Skeletal muscle tissue (tissue), 4 donors: Measurements from ENCODE around the gene PGP. TPM values are rescaled to one million over a fixed set of nuclear protein-coding genes. Genes with fewer than 3 reads are reported as not detected.
"Not testable (repeated sequence)": the region's sequence is repeated elsewhere in the genome, so short reads cannot be mapped to it uniquely, and the experiment has no call there.

Source experiments
- H3K27ac ChIP-seq: one replicate; pipeline ENCODE4 v1.7.0; 2013; ENCODE audit warnings: mild to moderate bottlenecking, low read depth, low read length, inconsistent platforms
- H3K27me3 ChIP-seq, 3 donors: one replicate each; pipeline ENCODE4 v1.7.0; 2013; ENCODE audit warnings: low read length in 3 of 3; ENCODE audit not compliant: control insufficient read depth in 3 of 3, insufficient read depth in 3 of 3
- H3K36me3 ChIP-seq, 3 donors: one replicate each; pipeline ENCODE4 v1.7.0; 2013; ENCODE audit warnings: low read length in 3 of 3; ENCODE audit not compliant: control insufficient read depth in 3 of 3, insufficient read depth in 3 of 3
- H3K4me1 ChIP-seq, 3 donors: one replicate each; pipeline ENCODE4 v1.7.0; 2013; ENCODE audit warnings: low read length in 3 of 3, mild to moderate bottlenecking in 3 of 3; ENCODE audit not compliant: control insufficient read depth in 3 of 3, insufficient read depth in 3 of 3
- H3K4me3 ChIP-seq, 3 donors: one replicate each; pipeline ENCODE4 v1.7.0; 2013; ENCODE audit warnings: low read length in 3 of 3
- H3K9ac ChIP-seq, 3 donors: one replicate each; pipeline ENCODE4 v1.7.0; 2013; ENCODE audit warnings: low read length in 3 of 3, mild to moderate bottlenecking in 3 of 3, moderate library complexity in 2 of 3, low read depth in 1 of 3
- H3K9me3 ChIP-seq, 3 donors: one replicate each; pipeline ENCODE4 v1.7.0; 2013; ENCODE audit warnings: low read length in 3 of 3; ENCODE audit not compliant: control insufficient read depth in 3 of 3
- total RNA-seq: library from RNA; depleted of rRNA; stranded (reverse); fragments of >200 nt; gene quantifications from one replicate; pipeline ENCODE4 v1.2.3, GENCODE V29; 2014
- donor health status: Osteomylitis.

Gene PGP
- total RNA-seq, 1 donor from 2014 or later, result 9.9 TPM

GRCh38 chr16:2250652-2251295 is 36.1 kb upstream of the PGP start:
- peak overlapping the region; percentile 80 to 92 (median 84) for H3K9ac ChIP-seq
- peak overlapping the region; percentile 77 to 80 (median 79) for H3K4me3 ChIP-seq
- peak overlapping the region; percentile 78 for H3K27ac ChIP-seq
- no peaks in the 10 kb centered on the region for H3K9me3 ChIP-seq
- H3K36me3 ChIP-seq, result peaks cover 28 to 41% (median 34%) of the 10 kb centered on the region in 3 donors
- peaks cover 12 to 16% (median 14%) of the 10 kb centered on the region in 3 donors for H3K4me1 ChIP-seq
- no peaks in the 10 kb centered on the region for H3K27me3 ChIP-seq

DNA sequence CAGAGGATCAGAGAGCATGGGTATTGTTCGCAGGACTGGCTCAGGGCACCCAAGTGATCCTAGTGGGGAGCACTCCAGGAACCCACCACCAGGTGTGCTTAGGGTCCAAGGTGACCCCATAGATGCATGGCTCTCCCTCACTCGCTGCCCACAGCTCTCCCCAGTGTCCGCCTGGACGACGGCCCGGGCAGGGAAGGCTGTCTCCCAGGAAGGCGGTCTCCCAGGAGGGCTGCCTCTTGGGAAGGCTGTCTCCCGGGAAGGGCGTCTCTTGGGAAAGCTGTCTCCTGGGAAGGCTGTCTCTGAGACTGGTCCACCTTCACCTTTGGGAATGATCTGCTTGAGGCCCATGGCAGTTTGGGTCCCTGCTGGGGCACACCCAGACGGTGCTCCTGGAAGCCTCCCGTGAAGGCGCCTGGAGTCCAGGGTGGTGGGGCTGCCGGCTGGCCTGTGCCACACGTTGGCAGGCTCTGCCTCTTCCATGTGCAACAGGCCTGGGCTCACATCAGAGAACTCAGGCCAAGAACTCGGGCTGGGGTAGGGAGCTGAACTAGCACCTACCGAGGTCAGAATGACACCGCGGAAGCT is 31.8 kb upstream of the PGP start:
- Histone ChIP-seq H3K36me3 (peaks cover 48 to 49% (median 48%) of the 10 kb centered on the region in 3 donors), H3K9me3 (no peaks in the 10 kb centered on the region)

DNA sequence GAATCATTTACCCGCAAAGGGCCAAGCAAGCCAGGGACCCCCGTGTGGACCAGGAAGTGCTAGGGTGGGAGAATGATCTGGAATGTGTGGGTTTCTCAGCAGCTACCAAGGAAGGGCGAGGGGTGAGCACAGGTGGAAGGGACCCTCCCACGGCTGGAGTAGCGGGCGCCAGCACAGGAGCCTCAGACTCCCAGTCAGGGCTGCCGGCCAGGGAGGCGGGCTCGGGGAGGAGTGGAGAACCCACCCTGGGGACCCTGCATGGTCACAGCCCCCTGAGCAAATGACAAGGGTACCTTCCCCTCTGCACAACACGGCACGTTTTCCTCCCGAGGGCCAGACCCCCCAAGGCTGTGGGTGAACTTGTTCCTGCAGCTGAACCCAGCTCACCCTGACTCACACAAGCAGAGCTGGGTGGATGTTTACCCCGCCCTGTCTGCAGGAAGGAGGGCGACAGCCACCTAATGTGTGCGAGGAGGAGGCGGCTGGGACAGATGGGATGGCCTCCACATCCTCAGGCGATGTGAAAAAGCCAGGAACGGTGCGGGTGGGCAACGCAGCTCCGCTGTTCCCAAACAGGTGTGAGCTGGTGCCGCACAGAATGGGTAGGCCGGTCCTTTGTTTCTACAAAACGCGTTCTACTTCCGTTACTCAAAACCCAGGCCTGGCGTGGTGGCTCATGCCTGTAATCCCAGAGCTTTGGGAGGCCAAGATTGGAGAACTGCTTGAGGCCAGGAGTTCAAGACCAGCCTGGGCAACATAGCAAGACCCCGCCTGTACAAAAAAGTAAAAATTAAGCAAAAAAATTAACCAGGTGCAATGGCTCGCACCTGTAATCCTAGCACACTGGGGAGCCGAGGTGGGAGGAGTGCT is 30.5 kb upstream of the PGP start:
- H3K4me1 ChIP-seq, result peaks cover under 1 to 2% (median 1%) of the 10 kb centered on the region in 3 donors
- no peaks in the 10 kb centered on the region for H3K27me3 ChIP-seq

More for the DNA sequence above, 31.8 kb upstream of the PGP start:
- H3K4me1 ChIP-seq, result peaks cover 4 to 7% (median 7%) of the 10 kb centered on the region in 3 donors
- no peaks in the 10 kb centered on the region for H3K27me3 ChIP-seq
- no peak overlapping the region for H3K9ac ChIP-seq
- no peak overlapping the region for H3K27ac ChIP-seq
- H3K4me3 ChIP-seq, result no peak overlapping the region

DNA sequence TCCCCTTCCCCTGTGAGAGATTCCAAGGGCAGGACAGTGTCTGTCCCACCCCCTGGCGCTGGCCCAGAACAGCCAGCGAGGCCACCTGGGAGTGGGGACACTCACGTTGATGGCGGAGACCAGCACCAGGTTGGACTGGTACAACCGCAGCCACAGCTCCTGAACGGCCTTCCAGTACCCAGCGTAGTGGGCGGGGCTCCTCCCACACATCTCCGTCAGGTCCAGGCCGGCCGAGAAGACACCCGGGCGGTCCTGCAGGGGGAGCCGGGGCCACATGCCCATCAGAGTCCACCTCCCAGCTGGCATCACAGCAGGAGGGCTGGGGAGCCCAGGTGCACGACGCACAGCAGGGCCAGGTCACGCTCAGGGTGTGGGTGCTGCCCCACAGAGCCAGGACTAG is 29.7 kb upstream of the PGP start:
- peaks cover 53 to 57% (median 55%) of the 10 kb centered on the region in 3 donors for H3K36me3 ChIP-seq
- no peaks in the 10 kb centered on the region for H3K27me3 ChIP-seq

More for the DNA sequence above, 30.5 kb upstream of the PGP start:
- H3K36me3 ChIP-seq, result peaks cover 48 to 52% (median 48%) of the 10 kb centered on the region in 3 donors
- no peak overlapping the region for H3K27ac ChIP-seq
- no peak overlapping the region for H3K4me3 ChIP-seq
- H3K9me3 ChIP-seq, result no peaks in the 10 kb centered on the region
- H3K9ac ChIP-seq, result no peak overlapping the region

DNA sequence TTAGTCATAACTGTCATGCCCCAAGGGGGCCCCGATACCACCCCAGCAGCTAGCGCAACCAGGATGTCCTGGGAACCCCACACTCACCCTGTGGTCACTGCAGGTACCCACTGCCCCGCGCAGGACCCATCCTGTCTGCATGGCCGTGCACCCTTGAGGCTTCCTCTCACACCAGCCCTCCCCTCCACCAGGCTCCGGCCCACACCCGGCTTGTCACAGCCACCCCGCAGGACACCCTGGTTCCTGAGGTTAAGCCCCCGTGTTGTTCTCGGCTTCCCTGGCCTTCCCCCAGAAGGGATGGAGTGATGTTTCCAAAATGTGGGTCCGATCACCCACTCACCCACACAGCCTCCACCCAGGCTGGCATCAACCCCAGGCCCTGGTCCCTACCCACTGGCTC is 29.1 kb upstream of the PGP start:
- no peaks in the 10 kb centered on the region for H3K4me1 ChIP-seq
- peaks cover 51 to 58% (median 57%) of the 10 kb centered on the region in 3 donors for H3K36me3 ChIP-seq
- H3K9ac ChIP-seq, result no peak overlapping the region
- no peaks in the 10 kb centered on the region for H3K9me3 ChIP-seq
- no peaks in the 10 kb centered on the region for H3K27me3 ChIP-seq
- H3K4me3 ChIP-seq, result no peak overlapping the region
- no peak overlapping the region for H3K27ac ChIP-seq

More for the DNA sequence above, 29.7 kb upstream of the PGP start:
- Histone ChIP-seq H3K27ac (no peak overlapping the region), H3K4me3 (no peak overlapping the region), H3K9ac (no peak overlapping the region), H3K9me3 (no peaks in the 10 kb centered on the region), H3K4me1 (no peaks in the 10 kb centered on the region)

DNA sequence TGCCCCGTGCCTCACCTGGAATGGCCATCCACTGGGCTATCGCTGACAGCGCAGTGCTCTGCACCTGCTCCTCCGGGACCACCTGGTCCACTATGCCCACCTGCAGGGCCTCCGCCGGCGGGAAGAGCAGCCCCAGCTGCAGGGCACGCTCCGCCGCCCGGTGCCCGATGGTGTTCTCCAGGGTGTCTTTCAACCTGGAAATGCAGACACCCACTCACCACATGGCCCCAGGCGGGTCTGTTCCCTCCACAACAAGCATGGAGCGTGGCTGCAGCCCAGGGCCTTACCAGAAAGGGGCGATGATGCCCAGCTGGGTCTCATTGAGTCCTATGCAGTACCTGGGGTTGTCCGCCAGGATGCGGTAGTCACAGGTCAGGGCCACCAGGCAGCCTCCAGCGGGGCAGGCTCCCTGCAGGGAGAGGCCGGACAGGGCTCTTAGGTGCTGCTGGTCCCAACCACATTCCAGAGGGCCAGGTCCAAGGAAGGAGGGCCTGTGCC is 28.4 kb upstream of the PGP start:
- Histone ChIP-seq H3K27ac (no peak overlapping the region), H3K9me3 (no peaks in the 10 kb centered on the region), H3K9ac (peak overlapping the region in 1 of 3 donors; percentile 8), H3K4me3 (no peak overlapping the region), H3K27me3 (no peaks in the 10 kb centered on the region), H3K4me1 (no peaks in the 10 kb centered on the region), H3K36me3 (peaks cover 49 to 58% (median 55%) of the 10 kb centered on the region in 3 donors)

DNA sequence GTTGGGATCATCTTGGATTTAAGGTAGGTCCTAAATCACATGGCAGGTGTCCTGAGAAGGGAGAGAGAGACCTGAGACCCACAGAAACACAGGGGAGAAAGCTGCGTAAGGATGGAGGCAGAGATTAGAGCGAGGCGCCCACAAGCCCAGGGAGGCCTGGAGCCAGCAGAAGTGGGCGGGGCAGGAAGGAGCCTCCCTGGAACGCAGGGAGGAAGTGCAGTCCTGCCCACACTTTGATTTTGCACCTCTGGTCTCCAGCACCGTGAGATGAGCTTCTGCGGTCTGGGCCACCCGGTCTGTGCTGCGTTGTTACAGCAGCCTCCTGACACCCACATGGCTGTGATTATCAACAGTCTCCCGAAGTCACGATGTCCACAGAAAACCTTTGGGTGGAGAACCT is 28.0 kb upstream of the PGP start:
- H3K36me3 ChIP-seq, result peaks cover 49 to 58% (median 55%) of the 10 kb centered on the region in 3 donors
- H3K9me3 ChIP-seq, result no peaks in the 10 kb centered on the region
- H3K4me3 ChIP-seq, result no peak overlapping the region
- H3K27me3 ChIP-seq, result peaks cover 0 to 3% (median 2%) of the 10 kb centered on the region in 3 donors
- no peaks in the 10 kb centered on the region for H3K4me1 ChIP-seq
- H3K9ac ChIP-seq, result peak overlapping the region in 1 of 3 donors; percentile 8
- H3K27ac ChIP-seq, result no peak overlapping the region

DNA sequence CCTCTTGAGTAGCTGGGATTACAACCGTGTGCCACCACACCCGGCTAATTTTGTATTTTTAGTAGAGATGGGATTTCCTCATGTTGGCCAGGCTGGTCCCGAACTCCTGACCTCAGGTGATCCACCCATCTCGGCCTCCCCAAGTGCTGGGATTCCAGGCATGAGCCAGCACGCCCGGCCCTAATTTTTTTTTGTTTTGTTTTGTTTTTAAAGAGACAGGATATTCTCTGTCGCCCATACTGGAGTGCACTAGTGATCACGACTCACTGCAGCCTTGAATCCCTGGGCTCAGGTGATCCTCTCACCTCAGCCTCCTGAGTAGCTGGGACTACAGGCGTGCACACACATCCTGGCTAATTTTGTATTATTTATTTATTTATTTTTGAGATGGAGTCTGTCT is 25.7 kb upstream of the PGP start:
- H3K36me3 ChIP-seq, result peaks cover 40 to 46% (median 43%) of the 10 kb centered on the region in 3 donors
- not testable (repeated sequence) for H3K9ac ChIP-seq

GRCh38 chr16:2238838-2239675 is 24.4 kb upstream of the PGP start:
- no peak overlapping the region for H3K27ac ChIP-seq
- H3K27me3 ChIP-seq, result peaks cover 12 to 26% (median 17%) of the 10 kb centered on the region in 3 donors
- H3K36me3 ChIP-seq, result peaks cover 39 to 45% (median 40%) of the 10 kb centered on the region in 3 donors
- no peak overlapping the region for H3K9ac ChIP-seq
- no peak overlapping the region for H3K4me3 ChIP-seq
- H3K4me1 ChIP-seq, result peaks cover 12 to 15% (median 12%) of the 10 kb centered on the region in 3 donors
- H3K9me3 ChIP-seq, result no peaks in the 10 kb centered on the region

More for the DNA sequence above, 25.7 kb upstream of the PGP start:
- H3K9me3 ChIP-seq, H3K27ac ChIP-seq, H3K4me3 ChIP-seq: not testable (repeated sequence)
- peaks cover 12 to 23% (median 15%) of the 10 kb centered on the region in 3 donors for H3K27me3 ChIP-seq
- peaks cover 12 to 15% (median 12%) of the 10 kb centered on the region in 3 donors for H3K4me1 ChIP-seq
